GM21390 (cell line): ENCODE data around the gene MAN1B1.

Experiments
- ATAC-seq: cut with Tn5 transposase; IDR thresholded peaks from one replicate; pipeline ENCODE4 v1.9.1; 2021; ENCODE audit not compliant: unreplicated experiment

MAN1B1 gene

DNA sequence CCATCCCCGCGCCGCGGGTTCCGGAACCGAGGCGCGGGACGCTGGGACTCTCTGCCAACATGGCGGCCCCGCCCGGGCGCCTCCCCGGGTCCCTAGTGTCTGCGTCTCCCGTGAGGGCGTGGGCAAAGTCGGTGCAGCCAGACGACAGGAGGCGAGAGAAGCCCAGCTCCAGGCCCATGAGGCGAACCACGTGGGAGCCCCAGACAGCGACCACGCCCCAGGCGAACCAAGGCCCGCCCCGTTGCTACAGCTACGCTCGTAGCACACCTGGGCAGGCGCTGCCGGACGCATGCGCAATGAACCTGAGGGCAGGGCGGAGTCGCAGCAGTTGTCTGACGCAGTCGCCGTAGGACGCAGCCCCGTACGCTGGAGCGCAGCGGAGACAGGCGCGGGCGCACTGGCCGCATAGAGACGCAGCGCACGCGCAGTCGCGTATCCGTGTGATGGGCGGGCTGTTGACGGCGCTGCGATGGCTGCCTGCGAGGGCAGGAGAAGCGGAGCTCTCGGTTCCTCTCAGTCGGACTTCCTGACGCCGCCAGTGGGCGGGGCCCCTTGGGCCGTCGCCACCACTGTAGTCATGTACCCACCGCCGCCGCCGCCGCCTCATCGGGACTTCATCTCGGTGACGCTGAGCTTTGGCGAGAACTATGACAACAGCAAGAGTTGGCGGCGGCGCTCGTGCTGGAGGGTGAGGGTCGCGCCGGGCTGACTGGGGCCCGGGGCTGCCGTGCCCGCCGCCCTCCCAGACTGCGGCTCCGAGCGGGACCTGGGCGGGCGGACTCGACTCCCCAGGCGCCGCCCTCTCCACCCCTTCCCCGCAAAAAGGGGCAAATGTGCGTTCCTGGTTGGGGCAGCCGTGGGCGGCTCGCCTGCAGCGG is at the start of gene MAN1B1:
TSS of gene MAN1B1 (plus strand) at position 455 of the 878 bp plus-strand sequence. CDS start at position 470, 15 bp downstream.
- ATAC-seq, result peak; percentile 75

DNA sequence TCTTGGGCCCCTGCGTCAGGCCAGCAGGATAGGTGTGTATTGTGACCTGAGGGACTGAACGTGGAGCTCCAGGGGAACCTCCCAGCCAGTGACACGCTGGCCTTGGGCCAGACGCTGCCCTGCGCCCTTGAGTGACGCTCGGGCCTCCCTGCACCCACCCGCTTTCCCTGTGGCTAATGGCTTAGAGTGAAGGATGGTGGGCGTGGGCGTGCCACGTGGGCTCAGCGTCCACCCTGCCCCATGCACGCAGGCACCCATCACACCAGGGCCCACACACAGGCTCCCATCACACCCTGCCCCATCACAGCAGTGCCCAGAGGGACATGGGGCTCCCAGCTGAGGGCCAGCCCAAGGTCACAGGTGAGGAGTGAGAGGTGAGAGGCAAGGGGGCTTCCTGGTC is 49.8 kb upstream of the MAN1B1 start:
- no peak for ATAC-seq

DNA sequence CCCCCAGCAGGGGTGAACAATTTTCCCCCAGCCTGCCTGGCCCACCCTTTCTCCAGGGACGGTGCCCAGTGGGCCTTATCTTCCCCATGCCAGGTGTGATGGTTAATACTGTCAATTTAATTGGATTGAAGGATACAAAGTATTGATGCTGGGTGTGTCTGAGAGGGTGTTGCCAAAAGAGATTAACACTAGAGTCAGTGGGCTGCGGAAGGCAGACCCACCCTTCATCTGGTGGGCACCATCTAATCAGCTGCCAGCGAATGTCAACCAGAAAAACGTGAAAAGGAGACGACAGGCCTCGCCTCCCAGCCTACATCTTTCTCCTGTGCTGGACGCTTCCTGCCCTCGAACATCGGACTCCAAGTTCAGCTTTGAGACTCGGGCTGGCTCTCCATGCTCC is 49.3 kb upstream of the MAN1B1 start:
- no peak for ATAC-seq

DNA sequence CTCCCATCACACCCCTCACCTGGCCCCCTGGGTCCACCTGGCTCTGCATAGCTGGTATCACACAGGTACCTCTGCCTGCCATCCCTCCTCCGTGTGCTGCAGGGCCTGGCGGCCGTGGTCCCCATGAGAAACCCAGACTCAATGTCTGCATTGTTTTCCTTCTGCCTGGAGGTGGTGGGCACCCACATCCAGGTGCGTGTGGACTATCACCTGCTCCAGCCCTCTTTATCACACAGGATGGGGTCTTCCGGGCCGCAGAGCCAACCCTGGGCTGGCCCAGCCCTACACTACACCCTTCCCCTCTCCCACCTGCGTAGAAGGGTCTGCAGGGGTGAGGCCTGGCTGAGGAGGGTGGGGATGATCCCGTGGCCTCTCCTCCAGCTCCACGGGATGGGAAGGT is 47.9 kb upstream of the MAN1B1 start:
- no peak for ATAC-seq

DNA sequence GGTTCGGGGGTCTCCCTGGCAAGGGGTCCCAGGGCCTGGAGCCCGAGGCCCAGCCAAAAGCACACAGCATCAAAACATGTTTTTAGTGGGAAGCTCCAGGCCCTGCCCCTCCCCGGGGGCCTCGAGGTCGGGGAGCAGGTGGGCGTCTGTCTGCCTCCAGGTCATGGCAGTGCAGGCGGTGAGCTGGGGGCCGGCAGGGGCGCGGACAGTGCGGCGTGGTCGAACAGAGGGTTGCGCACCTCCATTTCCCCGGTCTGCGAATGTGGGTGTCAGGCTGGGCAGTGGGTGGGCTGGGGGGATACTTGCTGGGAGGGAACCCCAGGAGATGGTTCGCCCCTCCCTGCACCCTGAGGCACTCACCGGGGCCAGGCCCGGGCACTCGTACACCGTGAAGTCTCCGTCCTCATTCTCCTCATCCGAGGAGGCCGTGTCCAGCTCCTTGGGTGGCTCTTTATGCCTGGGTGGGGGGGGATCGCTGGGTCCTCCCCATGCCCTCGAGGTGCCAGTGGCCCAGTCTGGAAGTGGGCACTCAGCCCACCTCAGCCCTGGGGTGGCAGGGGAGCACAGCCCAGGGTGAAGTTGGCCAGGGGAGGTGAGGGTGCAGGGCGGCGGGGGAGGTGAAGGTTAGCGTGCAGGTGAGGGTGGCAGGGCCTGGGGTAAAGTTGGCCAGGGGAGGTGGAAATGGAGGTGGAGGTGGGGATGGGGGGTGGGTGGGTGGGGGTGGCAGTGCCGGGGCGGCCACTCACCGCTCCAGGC is 47.0 kb upstream of the MAN1B1 start:
- ATAC-seq, result no peak

DNA sequence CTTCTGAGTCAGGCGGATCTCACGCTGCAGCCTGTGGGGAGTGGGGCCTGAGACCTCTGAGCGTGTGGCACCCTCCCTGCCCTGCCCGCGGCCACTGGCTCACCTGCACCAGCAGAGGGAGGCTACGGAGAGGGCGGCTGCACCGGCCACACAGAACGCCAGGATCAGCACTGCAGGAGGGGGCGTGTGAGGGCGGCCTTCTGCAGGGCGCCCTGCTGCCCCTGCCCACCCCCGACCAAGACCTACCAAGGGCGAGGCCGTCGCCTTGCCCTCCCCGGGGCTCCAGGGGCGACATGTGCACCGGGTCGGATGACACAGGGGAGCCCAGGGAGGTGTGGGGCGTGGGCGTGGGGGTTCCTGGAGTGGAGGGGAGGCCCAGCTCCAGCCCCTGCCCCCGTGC is 46.2 kb upstream of the MAN1B1 start:
- no peak for ATAC-seq

DNA sequence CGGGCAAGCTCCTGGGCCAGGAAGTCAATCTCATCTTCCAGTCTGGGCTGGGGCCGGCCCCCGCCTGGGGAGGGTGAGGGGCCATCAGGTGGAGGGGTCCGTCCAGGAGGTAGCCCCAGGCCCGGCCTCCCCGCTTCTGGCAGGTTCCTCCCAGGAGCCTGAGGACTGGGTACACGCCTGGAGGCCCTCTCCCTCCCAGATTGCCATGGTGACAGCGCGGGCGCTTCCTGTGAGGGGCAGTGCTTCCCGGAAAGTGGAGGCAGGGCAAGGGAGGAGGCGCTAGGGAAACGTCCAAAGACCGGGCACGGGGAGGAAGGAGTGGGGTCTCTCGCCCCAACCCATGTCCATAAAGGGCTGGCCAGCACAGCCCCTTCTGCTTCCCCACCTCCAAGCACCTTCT is 45.7 kb upstream of the MAN1B1 start:
- ATAC-seq, result no peak

DNA sequence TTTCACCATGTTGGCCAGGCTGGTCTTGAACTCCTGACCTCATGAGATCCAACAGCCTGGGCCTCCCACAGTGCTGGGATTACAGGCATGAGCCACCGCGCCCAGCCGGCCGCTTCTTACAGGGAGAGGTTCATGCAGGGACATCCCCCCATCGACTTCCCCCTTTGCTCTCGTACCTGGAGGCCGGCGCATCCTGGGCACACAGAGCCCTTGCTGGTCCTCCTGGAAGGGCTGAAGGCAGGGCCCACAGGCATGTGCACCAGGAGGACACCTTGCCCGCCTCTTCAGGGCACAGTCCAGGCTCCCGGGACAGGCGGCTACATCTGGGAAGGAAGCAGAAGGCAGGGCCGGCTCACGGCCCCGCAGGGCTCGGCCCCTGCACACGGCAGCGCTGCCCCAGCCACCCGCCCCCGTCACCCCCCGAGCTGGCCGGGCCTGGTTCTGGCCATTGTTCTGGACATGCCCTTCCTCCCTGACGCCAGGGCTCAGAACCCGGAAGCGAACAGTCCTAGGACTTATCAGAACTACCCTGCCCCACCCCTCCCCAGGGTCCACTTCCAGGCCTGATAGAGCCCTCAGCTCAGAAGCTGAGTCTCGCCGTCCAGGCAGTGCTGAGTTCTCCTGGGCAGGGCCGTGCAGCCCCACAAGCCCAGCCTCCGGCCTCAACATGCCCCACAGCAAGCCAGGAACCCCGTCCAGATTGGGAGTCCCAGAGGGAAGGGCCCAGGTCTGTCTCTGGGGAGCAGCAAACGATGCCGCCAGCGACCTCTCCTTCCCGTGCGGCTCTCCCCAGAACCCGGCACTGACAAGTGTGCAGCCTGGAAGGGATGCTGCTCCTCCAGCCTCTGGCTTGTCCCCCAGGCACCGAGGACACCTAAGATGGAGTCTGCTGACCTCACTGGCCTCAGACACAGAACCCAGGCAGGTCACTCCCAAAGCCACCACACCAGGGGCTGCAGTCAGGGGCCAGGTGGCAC is 43.7 kb upstream of the MAN1B1 start:
- ATAC-seq, result no peak

DNA sequence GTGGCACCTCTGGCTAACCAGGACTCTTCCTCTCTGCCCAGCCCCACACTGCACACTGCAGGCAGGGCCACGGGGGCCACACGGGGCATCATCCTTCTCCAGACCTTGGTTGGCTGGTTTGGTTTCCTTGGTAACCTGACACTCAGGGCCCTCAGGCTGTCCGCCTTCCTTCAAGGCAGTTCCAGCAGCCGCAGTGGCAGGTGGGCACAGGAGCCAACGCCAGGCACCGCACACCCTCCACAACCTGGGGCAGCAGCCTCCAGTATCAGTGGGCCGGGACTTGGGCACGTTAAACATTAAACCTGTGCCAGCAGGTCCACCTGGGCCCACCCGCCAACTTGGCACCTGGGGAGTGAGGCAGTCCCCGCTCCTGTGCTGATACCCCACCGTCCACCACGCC is 42.7 kb upstream of the MAN1B1 start:
- no peak for ATAC-seq

DNA sequence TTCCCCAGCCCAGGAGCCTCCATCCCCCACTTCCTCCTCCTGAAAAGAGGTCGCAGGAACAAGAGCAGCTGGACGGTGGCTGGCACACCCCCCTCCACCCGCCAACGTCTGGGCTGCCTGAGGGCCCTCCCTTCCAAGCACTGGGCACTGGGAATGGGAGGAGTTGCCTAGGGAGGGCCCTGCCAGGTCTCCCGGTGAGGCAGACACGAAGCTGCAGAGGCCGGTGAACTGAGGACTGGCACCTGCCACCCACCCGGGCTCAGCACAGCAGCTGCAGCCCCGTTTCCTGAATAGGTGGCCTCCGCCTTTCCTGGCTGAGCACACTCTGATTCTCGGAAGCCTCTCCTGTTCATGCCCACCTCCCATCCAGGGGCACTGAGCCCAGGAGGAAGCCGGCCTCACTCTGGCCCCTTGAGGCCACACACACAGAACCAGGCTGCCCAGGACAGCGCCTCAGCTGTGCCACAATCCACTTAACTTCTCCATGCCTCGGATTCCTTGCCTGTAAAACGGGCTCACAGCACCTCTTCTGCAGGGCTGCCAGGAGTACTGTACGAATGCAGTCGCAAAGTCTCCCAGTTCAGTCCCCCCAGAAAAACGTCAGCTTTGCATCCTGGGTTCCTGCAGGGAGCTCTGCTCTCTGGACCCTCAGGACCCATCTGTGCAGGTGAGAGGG is 42.1 kb upstream of the MAN1B1 start:
- ATAC-seq, result no peak

DNA sequence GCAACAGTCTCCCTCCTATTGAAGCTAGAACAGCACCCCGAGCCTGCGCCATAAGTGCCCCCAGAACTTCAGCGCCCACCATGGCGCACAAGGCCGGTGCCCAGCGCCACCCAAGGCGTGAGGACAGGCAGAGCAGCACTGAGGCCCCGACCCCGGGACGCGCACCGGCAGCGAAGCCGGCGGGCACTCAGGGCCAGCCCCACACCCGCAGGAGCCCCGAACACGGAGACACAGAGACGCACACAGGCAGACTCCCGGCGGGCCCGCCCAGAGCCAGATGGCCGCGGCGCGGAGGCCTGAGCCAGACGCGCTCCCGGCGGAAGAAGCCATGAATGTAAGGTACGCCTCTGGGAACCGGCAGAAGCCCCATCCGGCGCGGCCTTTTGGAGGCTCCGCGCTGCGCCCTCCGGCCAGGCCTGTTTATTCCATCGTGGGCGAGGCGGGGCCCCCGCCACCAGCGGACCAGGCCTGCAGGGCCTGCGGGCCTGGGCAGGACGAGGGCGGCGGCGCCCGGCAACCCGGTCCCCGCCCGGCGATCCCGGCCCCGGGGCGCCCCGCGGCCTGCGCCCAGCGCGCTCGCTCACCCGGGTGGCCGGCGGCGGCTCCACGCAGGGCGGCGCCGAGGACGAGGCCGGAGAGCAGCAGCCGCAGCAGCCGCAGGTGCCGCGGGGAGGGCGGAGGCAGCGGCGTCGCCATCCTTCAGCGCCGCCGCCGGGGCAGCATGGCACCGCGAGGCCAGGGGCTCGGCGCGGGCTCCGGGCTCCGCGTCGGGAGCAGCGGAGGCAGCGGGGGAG is 41.3 kb upstream of the MAN1B1 start:
- ATAC-seq, result no peak

DNA sequence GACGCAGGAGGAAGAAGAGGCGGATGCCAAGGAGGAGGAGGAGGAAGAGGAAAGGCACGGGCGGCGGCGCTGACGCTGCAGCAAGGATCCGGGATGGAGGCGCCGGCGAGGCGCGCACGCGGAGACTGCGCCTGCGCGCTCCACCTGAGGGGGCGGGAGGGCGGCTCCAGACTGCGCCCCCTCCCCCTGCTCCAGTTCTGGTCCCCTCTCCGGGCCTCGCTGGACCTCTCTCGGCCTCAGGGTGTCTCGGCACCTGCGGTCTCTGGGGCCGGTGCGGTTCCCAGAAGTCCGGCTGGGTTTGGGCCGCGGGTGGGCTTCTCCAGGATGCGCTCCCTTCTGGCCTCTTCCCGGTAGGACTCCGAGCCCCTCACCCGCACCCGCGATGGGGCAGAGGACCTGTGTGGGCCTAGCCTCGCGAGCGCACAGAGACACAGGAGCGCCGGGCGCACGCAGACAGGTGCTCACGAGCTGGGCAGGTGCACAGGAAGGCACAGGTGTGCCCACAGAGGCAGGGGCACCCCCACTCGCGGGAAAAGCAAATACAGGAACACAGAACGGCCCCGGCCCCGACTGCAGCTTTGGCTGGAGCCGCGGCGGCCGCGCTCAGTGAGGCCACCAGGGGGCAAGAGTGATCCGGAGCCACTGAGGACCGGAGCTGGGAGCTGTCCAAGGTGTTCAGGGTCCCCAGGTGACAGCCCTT is 40.5 kb upstream of the MAN1B1 start, which contains the start of gene NPDC1:
TSS of gene NPDC1 (minus strand) at position 90 of the 700 bp plus-strand sequence. CDS start 188 bp downstream, outside the sequence.
- no peak for ATAC-seq

DNA sequence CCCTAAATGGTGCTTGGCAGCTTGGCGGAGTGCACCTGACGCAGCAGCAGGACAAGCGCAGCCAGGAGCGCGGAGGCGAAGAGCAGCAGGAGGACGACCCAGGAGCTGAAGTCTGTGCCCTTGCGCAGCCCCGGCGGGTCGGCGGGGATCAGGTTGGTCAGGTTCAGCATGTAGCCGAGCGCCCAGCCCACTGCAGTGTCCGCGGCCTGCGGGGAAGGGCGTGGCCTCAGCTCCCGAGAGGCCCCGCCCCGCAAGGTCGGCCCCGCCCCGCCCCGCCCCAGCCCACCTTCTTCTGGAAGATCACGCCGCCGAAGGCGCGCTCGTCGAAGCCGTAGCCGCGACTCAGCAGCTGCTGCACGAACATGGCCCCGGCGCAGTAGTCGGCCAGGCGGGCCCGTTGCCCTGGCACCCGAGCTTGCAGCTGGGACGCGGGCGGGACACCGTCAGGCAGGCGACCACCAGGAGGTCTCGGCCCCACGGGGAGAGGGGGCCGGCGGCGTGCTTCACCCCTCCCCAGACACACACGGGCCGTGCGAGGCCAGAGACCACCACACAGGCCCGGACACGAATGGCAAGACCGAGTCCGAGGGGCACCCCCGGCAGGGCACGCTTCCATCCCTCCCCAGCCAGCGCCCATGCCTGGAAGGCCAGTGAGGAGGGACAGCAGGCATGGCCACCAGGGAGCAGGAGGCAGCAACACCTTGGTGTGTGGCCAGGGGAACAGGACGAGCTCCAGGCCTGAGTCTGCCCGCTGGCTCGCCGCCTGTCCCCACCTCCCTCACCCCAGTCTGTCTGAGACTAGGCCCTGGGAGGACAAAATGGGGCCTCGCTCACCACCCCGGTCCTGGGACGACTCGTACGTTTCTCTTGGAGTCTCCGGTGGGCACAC is 37.9 kb upstream of the MAN1B1 start:
- no peak for ATAC-seq

DNA sequence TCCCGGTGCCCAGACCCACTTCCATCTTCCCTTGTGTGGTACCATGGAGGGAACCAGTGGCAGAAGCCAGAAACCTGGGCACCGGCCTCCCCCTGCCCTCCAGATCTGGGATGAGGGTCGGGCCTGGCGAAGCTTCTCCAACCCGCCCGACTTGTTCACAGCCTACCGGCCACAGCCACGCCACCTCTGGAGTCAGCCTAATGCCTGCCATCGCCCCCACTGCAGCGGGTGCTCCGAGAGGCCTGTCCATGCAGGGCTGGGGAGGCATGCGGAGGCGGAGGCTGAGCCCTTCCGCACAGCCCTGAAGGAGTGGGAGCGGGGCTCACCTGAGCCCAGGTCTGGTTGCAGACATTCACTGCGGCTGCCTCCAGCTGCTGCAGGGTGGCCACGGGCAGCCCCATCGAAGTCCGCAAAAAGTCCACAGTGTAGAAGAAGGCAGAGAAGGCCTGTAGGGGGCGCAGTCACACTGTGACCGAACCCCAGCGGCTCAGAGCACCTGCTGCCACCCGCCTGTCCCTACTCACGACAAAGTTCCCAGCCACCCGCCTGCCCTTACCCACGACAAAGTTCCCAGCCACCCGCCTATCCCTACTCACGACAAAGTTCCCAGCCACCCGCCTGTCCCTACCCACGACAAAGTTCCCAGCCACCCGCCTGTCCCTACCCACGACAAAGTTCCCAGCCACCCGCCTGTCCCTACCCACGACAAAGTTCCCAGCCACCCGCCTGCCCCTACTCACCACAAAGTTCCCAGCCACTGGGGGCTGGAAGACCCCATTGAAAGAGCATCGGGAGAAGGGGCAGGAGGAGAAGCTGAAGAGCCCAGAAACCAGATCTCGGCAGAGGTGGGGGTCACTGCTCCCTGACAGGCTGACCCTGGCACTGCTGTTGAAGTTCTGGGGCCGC is 37.0 kb upstream of the MAN1B1 start:
- ATAC-seq, result no peak

DNA sequence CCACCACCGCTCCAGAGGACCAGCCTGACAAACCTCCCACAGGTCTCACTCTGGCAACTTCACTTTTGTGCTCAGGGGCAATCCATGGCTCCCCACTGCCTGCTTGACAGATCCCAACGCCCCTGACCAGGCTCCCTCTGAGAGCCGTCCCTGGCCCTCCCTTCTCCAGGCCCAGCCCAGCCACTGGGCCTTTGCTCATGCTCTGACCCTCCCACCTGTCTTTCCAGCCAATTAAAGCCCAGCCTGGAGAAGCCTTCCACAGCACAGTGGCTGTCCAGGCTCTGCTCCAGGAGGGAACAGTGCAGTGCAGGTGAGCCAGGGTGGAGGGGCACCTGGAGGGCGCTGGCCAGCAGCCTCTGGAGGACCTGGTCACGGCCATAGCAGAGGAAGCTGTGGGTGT is 36.2 kb upstream of the MAN1B1 start:
- no peak for ATAC-seq

DNA sequence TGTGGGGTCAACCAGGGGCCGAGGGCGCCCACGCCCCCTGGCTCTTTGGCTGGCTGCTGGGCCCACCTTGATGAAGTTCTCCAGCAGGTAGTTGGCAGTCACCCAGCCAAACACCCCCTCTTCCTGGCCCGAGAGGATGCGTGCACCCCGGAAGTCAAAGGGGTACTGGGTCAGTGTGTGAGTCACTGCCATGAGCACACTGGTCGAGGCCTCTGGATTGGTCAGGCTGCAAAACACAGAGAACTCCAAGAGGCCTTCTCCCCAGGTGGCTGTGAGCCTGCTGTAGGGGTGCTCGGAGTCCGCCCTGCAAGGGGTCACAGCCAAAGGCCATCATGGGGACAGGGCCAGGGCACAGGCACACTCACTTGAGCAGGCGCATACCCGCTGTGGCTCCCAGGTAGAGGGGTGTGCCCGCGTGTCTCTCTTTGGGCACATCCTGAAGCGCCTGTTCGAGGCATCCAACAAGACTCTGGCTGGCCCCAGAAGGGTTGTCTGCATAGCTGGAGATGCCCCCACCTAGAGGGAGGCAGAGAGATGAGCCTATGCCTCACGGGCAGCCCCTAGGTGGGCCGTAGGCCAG is 35.5 kb upstream of the MAN1B1 start:
- ATAC-seq, result no peak

DNA sequence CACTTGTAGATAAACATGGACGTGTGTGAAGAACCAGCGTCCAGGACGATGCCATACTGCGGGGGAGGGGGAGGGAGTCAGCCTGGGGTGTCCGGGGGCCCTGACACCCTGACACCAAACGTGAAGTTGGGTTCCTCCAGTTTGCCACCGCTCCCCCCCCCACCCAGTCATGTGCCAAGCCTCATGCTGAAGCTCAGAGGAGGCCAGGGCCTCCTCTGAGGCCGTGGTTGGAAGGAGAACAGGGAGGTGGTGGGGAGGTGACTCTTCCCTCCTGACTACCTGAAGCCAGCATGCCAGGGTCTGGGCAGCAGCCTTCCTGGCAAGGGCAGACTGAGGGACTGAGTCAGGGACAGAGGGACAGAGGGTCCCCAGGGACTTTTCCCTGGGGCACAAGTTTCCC is 34.5 kb upstream of the MAN1B1 start:
- ATAC-seq, result no peak
